HCT116 (cell line): ENCODE measurements around the gene PON1. TPM values are rescaled to one million over a fixed set of nuclear protein-coding genes. Genes with fewer than 3 reads are reported as not detected.

Experiments used
- ATAC-seq: fragments of 200-7000 bp; cut with Tn5 transposase; 2 replicates; pipeline ENCODE4 v1.9.1; 2020; ENCODE audit warnings: mild to moderate bottlenecking, moderate library complexity
- BruUV-seq: library from RNA; stranded (reverse); fragments of 400-500 nt; replicated peaks from 2 replicates; lab custom pipeline; 2021; lab: Mats Ljungman, UMichigan
- CTCF ChIA-PET: fragments of 300-600 bp; sonication (Branson Sonifier 250); formaldehyde crosslinking; loops from one replicate; lab custom pipeline; 2021; ENCODE audit warnings: antibody characterized with exemption; lab: Charles Lee
- POLR2A ChIA-PET: fragments of 300-600, 350-600 bp; sonication (Branson Sonifier 250); formaldehyde crosslinking; loops from one replicate; lab custom pipeline; 2021; ENCODE audit warnings: antibody characterized with exemption; lab: Charles Lee
- RAD21 ChIA-PET, 2 experiments: fragments of 300-600 bp; sonication (Branson Sonifier 250); formaldehyde crosslinking; loops; one replicate each; lab custom pipeline; 2023; ENCODE audit warnings: low total read pairs in 2 of 2; ENCODE audit not compliant: uncharacterized antibody in 2 of 2, unreplicated experiment in 2 of 2, low non-redundant PET in 1 of 2; lab: Charles Lee
- DNase-seq: peaks from one replicate; pipeline ENCODE4 v3.0.0-alpha.2; 2010; ENCODE audit warnings: low read depth, low spot score
- H2AFZ ChIP-seq: fragments of 200-600 bp; shearing (Covaris generic), sonication (generic); 2 replicates; pipeline ENCODE4 v1.6.1; 2017; ENCODE audit warnings: low read depth, mixed run types, mixed read lengths, antibody characterized with exemption, low read length; ENCODE audit not compliant: poor library complexity, severe bottlenecking
- H3K27ac ChIP-seq: 2 replicates; pipeline ENCODE4 v1.5.1; 2012; ENCODE audit warnings: low read depth, low read length
- H3K27me3 ChIP-seq: fragments of 200-600 bp; sonication (generic); 2 replicates; pipeline ENCODE4 v1.6.1; 2016; ENCODE audit warnings: mixed run types, low read length, mixed read lengths; ENCODE audit not compliant: insufficient read depth
- H3K36me3 ChIP-seq, 2 experiments: fragments of 200-500 bp in 1 of 2; fragments of 200-600 bp in 1 of 2; sonication (Bioruptor generic) in 1 of 2; sonication (generic) in 1 of 2; 2 replicates each; pipeline versions ENCODE4 v1.5.1 to v1.6.1; 2014 to 2016; ENCODE audit warnings: low read length in 2 of 2, inconsistent platforms in 1 of 2, mixed read lengths in 1 of 2, mixed run types in 1 of 2; ENCODE audit not compliant: insufficient read depth in 2 of 2, control insufficient read depth in 1 of 2
- H3K4me1 ChIP-seq, 2 experiments: fragments of 200-600 bp in 1 of 2; sonication (generic) in 1 of 2; 2 replicates each; pipeline versions ENCODE4 v1.5.1 to v1.6.1; 2012 to 2017; ENCODE audit warnings: low read length in 2 of 2, inconsistent platforms in 1 of 2, mild to moderate bottlenecking in 1 of 2, mixed read lengths in 1 of 2, mixed run types in 1 of 2, moderate library complexity in 1 of 2; ENCODE audit not compliant: insufficient read depth in 2 of 2, control insufficient read depth in 1 of 2
- H3K4me2 ChIP-seq: fragments of 200-600 bp; sonication (generic); 2 replicates; pipeline ENCODE4 v1.6.1; 2017; ENCODE audit warnings: mixed run types, low read length, mixed read lengths
- H3K4me3 ChIP-seq, 2 experiments: fragments of 200-600 bp in 1 of 2; sonication (generic) in 1 of 2; replicated peaks in 1 of 2; 2 replicates each; pipeline ENCODE4 v1.5.1; 2011 to 2016; ENCODE audit warnings: low read length in 2 of 2, control low read depth in 1 of 2, low read depth in 1 of 2, mild to moderate bottlenecking in 1 of 2, mixed read lengths in 1 of 2, mixed run types in 1 of 2
- H3K79me2 ChIP-seq: fragments of 200-600 bp; sonication (generic); 2 replicates; pipeline ENCODE4 v1.6.1; 2017; ENCODE audit warnings: mild to moderate bottlenecking, mixed run types, low read length, moderate library complexity, mixed read lengths; ENCODE audit not compliant: insufficient read depth
- H3K9ac ChIP-seq: fragments of 200-600 bp; sonication (generic); 2 replicates; pipeline ENCODE4 v1.6.1; 2016; ENCODE audit warnings: low read length, mixed read lengths
- H3K9me2 ChIP-seq: fragments of 200-600 bp; sonication (generic), shearing (Covaris generic); 2 replicates; pipeline ENCODE4 v1.6.1; 2017; ENCODE audit warnings: mixed run types, mild to moderate bottlenecking, moderate library complexity; ENCODE audit not compliant: insufficient read depth
- H3K9me3 ChIP-seq, 2 experiments: fragments of 200-500 bp in 1 of 2; fragments of 200-600 bp in 1 of 2; sonication (Bioruptor generic) in 1 of 2; sonication (generic) in 1 of 2; 2 replicates each; pipeline ENCODE4 v1.6.1; 2014 to 2017; ENCODE audit warnings: low read length in 2 of 2, mixed read lengths in 2 of 2, inconsistent platforms in 1 of 2, low read depth in 1 of 2, mild to moderate bottlenecking in 1 of 2, mixed run types in 1 of 2, moderate library complexity in 1 of 2; ENCODE audit not compliant: control insufficient read depth in 1 of 2, insufficient read depth in 1 of 2
- H4K20me1 ChIP-seq: fragments of 200-600 bp; sonication (generic), shearing (Covaris generic); 2 replicates; pipeline ENCODE4 v1.6.1; 2017; ENCODE audit warnings: mixed run types, mild to moderate bottlenecking, moderate library complexity; ENCODE audit not compliant: insufficient read depth
- CEBPB ChIP-seq: IDR thresholded peaks from 2 replicates; pipeline ENCODE4 v1.6.1; 2012; ENCODE audit warnings: low read depth
- CTCF ChIP-seq, 3 experiments: fragments of 200-600 bp in 1 of 3; sonication (generic) in 1 of 3; IDR thresholded peaks in 2 of 3; conservative IDR thresholded peaks in 1 of 3; 2 replicates each; pipeline ENCODE4 v1.5.1; 2012 to 2017; ENCODE audit warnings: low read depth in 2 of 3, low read length in 2 of 3, antibody characterized with exemption in 1 of 3, borderline replicate concordance in 1 of 3, control low read depth in 1 of 3, mild to moderate bottlenecking in 1 of 3, mixed read lengths in 1 of 3, mixed run types in 1 of 3, moderate library complexity in 1 of 3; ENCODE audit not compliant: insufficient read depth in 1 of 3
- EGR1 ChIP-seq: IDR thresholded peaks from 2 replicates; pipeline ENCODE4 v1.6.1; 2012; ENCODE audit warnings: low read depth
- ELF1 ChIP-seq: IDR thresholded peaks from 2 replicates; pipeline ENCODE4 v1.6.1; 2012; ENCODE audit warnings: low read depth, borderline replicate concordance
- EZH2phosphoT487 ChIP-seq: fragments of 200-600 bp; IDR thresholded peaks from 2 replicates; pipeline ENCODE4 v1.6.1; 2018; ENCODE audit warnings: antibody characterized with exemption, borderline replicate concordance
- FOSL1 ChIP-seq: IDR thresholded peaks from 2 replicates; pipeline ENCODE4 v1.6.1; 2012; ENCODE audit warnings: low read depth
- MAX ChIP-seq: IDR thresholded peaks from 2 replicates; pipeline ENCODE4 v1.6.1; 2012
- POLR2A ChIP-seq: IDR thresholded peaks from 2 replicates; pipeline ENCODE4 v1.7.0; 2011; ENCODE audit warnings: borderline replicate concordance; ENCODE audit not compliant: insufficient read depth, insufficient read length; ENCODE audit errors: extremely low read depth
- SRF ChIP-seq: IDR thresholded peaks from 2 replicates; pipeline ENCODE4 v1.6.1; 2012; ENCODE audit warnings: low read depth
- ZFX ChIP-seq: fragments of 450-650 bp; IDR thresholded peaks from 2 replicates; pipeline ENCODE4 v1.6.1; 2017
- ZNF274 ChIP-seq: fragments of 200-500 bp; sonication (Bioruptor generic); IDR thresholded peaks from 2 replicates; pipeline ENCODE4 v1.6.1; 2014; ENCODE audit warnings: mild to moderate bottlenecking, low read depth, low read length, inconsistent platforms
- intact Hi-C: fragments of 100-400 bp; cut with micrococcal nuclease; formaldehyde crosslinking; loops from 2 replicates; pipeline ENCODE4 v1.10.0; 2022
- total RNA-seq: library from RNA; stranded (reverse); gene quantifications from one replicate; pipeline ENCODE4 v1.2.1, GENCODE V29; 2021; ENCODE audit not compliant: unreplicated experiment

PON1 gene
- total RNA-seq, 1 experiment from 2014 or later, result 0.20 TPM

- intact Hi-C loops, result no loop called here
- Histone ChIP-seq H3K4me1 (no peaks in the 10 kb centered on the region), H4K20me1 (no peaks in the 10 kb centered on the region), H3K9me2 (no peaks in the 10 kb centered on the region), H3K4me3 (no peak overlapping the region), H3K9ac (no peak overlapping the region), H3K36me3 (no peaks in the 10 kb centered on the region), H3K79me2 (no peaks in the 10 kb centered on the region), H3K9me3 (no peaks in the 10 kb centered on the region), H2AFZ (no peak overlapping the region), H3K27me3 (no peaks in the 10 kb centered on the region), H3K4me2 (no peak overlapping the region), H3K27ac (no peak overlapping the region)
- TF ChIP-seq SRF, result no peak
- TF ChIP-seq CEBPB, result no peak
- no peak for TF ChIP-seq ZFX
- no peak for TF ChIP-seq EZH2phosphoT487
- TF ChIP-seq POLR2A, result no peak
- TF ChIP-seq ELF1, result no peak
- TF ChIP-seq MAX, result no peak
- no peak for TF ChIP-seq EGR1
- no peak for TF ChIP-seq FOSL1
- no peak for TF ChIP-seq CTCF (IDR thresholded peaks at IDR 0.05 in 2 of 3, conservative IDR thresholded peaks at IDR 0.05 in 1 of 3; ENCODE audit: borderline replicate concordance in 1 of 3, insufficient read depth in 1 of 3, low read depth in 2 of 3, low read length in 2 of 3)
- TF ChIP-seq ZNF274, result no peak
- ChIA-PET RAD21 (no interaction called here), POLR2A (no interaction called here), CTCF (no interaction called here)
- ATAC-seq, result no peak
- no TSS peak for BruUV-seq
- no peak for DNase-seq
Measured at GRCh38 chr7:95365151-95365550, 40.8 kb upstream of the PON1 start.
